MM.1S (cell line): Measurements from ENCODE around the gene HSD3B1.

Source experiments
- EZH2 ChIP-seq: fragments of 300-600 bp; sonication (generic); optimal IDR thresholded peaks from 2 replicates; pipeline ENCODE3; 2017; ENCODE audit warnings: low read depth, mild to moderate bottlenecking, antibody characterized with exemption, low read length, mixed read lengths
- EZH2phosphoT487 ChIP-seq: fragments of 300-600 bp; sonication (generic); IDR thresholded peaks from 2 replicates; pipeline ENCODE4 v1.6.1; 2018; ENCODE audit warnings: antibody characterized with exemption, low read length
- TF ChIP-seq, protein P1 (sequence below): fragments of 300-600 bp; sonication (generic); IDR thresholded peaks from 2 replicates; pipeline ENCODE4 v1.5.1; 2016; ENCODE audit warnings: antibody characterized with exemption, low read length, mixed read lengths

DNA sequence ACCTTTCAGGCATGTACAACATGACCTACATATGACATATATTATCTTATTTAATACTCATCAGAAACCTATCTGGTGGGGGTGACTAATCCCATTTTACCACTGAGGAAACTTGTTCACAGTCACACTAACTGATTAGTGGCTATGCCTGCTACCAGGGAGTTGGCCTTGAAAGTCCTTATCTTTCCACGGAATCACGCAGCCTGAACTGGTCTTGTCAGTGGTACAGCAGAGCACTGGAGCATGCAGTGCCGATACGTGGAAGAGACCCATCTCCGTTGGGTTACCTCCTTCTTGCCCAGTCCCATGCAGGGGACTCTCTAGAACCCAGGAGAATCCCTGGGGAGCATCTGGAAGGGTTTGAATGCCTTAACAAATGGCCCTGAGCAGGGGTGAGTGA is 8.2 kb downstream of the HSD3B1 start:
- TF ChIP-seq, protein P1, sequence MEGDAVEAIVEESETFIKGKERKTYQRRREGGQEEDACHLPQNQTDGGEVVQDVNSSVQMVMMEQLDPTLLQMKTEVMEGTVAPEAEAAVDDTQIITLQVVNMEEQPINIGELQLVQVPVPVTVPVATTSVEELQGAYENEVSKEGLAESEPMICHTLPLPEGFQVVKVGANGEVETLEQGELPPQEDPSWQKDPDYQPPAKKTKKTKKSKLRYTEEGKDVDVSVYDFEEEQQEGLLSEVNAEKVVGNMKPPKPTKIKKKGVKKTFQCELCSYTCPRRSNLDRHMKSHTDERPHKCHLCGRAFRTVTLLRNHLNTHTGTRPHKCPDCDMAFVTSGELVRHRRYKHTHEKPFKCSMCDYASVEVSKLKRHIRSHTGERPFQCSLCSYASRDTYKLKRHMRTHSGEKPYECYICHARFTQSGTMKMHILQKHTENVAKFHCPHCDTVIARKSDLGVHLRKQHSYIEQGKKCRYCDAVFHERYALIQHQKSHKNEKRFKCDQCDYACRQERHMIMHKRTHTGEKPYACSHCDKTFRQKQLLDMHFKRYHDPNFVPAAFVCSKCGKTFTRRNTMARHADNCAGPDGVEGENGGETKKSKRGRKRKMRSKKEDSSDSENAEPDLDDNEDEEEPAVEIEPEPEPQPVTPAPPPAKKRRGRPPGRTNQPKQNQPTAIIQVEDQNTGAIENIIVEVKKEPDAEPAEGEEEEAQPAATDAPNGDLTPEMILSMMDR = no peak
- TF ChIP-seq EZH2phosphoT487 (no peak), EZH2 (no peak)
